HepG2 (cell line): ENCODE data around the gene ARFGAP3.

ENCODE experiments used
- CBX1 ChIP-seq: IDR thresholded peaks from one replicate; pipeline ENCODE4 v1.6.1; 2016; ENCODE audit warnings: antibody characterized with exemption, low read depth
- CTCF ChIP-seq: sonication (generic); formaldehyde crosslinking; IDR thresholded peaks from 2 replicates; pipeline ENCODE4 v1.5.0; 2020; ENCODE audit warnings: mild to moderate bottlenecking, missing genetic modification reagents, moderate library complexity
- EZH2 ChIP-seq: conservative IDR thresholded peaks from 2 replicates; pipeline ENCODE4 v1.6.1; 2012; ENCODE audit warnings: mild to moderate bottlenecking, low read depth, low read length, moderate library complexity
- SCMH1 ChIP-seq: sonication (generic); formaldehyde crosslinking; IDR thresholded peaks from 2 replicates; pipeline ENCODE4 v1.9.0; 2021; ENCODE audit warnings: missing genetic modification reagents, mild to moderate bottlenecking, borderline replicate concordance
- ZBTB7A ChIP-seq: sonication (generic); formaldehyde crosslinking; IDR thresholded peaks from 2 replicates; pipeline ENCODE4 v1.8.0; 2022; ENCODE audit warnings: mild to moderate bottlenecking, missing genetic modification reagents
- ZNF317 ChIP-seq: sonication (generic); formaldehyde crosslinking; IDR thresholded peaks from 2 replicates; pipeline ENCODE4 v1.5.0; 2020; ENCODE audit warnings: mild to moderate bottlenecking, missing genetic modification reagents
- ZNF333 ChIP-seq: sonication (generic); formaldehyde crosslinking; IDR thresholded peaks from 2 replicates; pipeline ENCODE4 v1.4.0; 2020; ENCODE audit warnings: mild to moderate bottlenecking, missing genetic modification reagents, borderline replicate concordance
- ZNF501 ChIP-seq: sonication (generic); formaldehyde crosslinking; IDR thresholded peaks from 2 replicates; pipeline ENCODE4 v1.5.1; 2020; ENCODE audit warnings: mild to moderate bottlenecking, moderate library complexity, missing genetic modification reagents
- ZNF75D ChIP-seq: sonication (generic); formaldehyde crosslinking; IDR thresholded peaks from 2 replicates; pipeline ENCODE4 v1.8.1; 2023; ENCODE audit warnings: missing genetic modification reagents, mild to moderate bottlenecking, borderline replicate concordance
- TF ChIP-seq, protein P1 (sequence below), 2 experiments: sonication (generic) in 1 of 2; formaldehyde crosslinking in 1 of 2; IDR thresholded peaks; 2 replicates each; pipeline versions ENCODE4 v1.5.1 to v1.6.1; 2011 to 2020; ENCODE audit warnings: borderline replicate concordance in 1 of 2, low read depth in 1 of 2, low read length in 1 of 2, mild to moderate bottlenecking in 1 of 2, missing genetic modification reagents in 1 of 2, moderate library complexity in 1 of 2
- TF ChIP-seq, protein P2 (sequence below): sonication (generic); formaldehyde crosslinking; IDR thresholded peaks from 2 replicates; pipeline ENCODE4 v1.5.1; 2020; ENCODE audit warnings: mild to moderate bottlenecking, missing genetic modification reagents, moderate library complexity

DNA sequence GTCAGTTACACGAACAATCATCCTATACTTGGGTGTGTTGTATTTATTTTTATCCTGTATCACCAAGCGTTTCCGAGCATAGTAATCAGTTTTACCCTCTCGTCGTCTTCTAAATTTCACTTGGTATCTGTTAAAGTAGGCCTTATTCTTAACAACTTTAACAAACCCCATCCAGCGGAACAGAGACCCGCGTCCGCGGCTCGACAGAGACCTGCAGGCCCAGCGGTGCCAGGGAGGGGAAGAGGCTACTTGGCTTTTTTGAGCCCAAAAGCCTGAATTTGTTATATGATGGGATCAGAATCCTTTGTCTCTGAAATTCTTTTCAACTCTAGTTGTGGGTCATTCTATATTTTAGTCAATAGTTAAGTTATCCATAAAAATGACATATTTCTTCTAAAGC, 79.9 kb downstream of the ARFGAP3 start:
- TF ChIP-seq ZNF317 (CRISPR knock-in tag) (no peak), CBX1 (no peak), ZNF333 (CRISPR knock-in tag) (no peak), ZNF75D (CRISPR knock-in tag) (no peak), SCMH1 (CRISPR knock-in tag) (no peak), EZH2 (no peak), ZBTB7A (CRISPR knock-in tag) (no peak), ZNF501 (CRISPR knock-in tag) (no peak), CTCF (no peak)
- TF ChIP-seq, protein P1, sequence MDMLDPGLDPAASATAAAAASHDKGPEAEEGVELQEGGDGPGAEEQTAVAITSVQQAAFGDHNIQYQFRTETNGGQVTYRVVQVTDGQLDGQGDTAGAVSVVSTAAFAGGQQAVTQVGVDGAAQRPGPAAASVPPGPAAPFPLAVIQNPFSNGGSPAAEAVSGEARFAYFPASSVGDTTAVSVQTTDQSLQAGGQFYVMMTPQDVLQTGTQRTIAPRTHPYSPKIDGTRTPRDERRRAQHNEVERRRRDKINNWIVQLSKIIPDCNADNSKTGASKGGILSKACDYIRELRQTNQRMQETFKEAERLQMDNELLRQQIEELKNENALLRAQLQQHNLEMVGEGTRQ (IDR thresholded peaks at IDR 0.05; ENCODE audit: low read depth, low read length) = no peak
- TF ChIP-seq, protein P1 (CRISPR knock-in tag; IDR thresholded peaks at IDR 0.05; ENCODE audit: borderline replicate concordance) = no peak
- TF ChIP-seq, protein P2, sequence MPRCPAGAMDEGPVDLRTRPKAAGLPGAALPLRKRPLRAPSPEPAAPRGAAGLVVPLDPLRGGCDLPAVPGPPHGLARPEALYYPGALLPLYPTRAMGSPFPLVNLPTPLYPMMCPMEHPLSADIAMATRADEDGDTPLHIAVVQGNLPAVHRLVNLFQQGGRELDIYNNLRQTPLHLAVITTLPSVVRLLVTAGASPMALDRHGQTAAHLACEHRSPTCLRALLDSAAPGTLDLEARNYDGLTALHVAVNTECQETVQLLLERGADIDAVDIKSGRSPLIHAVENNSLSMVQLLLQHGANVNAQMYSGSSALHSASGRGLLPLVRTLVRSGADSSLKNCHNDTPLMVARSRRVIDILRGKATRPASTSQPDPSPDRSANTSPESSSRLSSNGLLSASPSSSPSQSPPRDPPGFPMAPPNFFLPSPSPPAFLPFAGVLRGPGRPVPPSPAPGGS (CRISPR knock-in tag) = no peak
